HepG2 (cell line): ENCODE results near the gene BET1L. TPM values are rescaled to one million over a fixed set of nuclear protein-coding genes. Genes with fewer than 3 reads are reported as not detected.

ENCODE experiments used
- AGO2 ChIP-seq: fragments of 200-400 bp; formaldehyde crosslinking; optimal IDR thresholded peaks from 2 replicates; pipeline ENCODE3; 2017; ENCODE audit warnings: mild to moderate bottlenecking, low read depth, low read length, moderate library complexity
- ATF7 ChIP-seq, 2 experiments: fragments of 450-650 bp in 1 of 2; sonication (generic) in 1 of 2; formaldehyde crosslinking in 1 of 2; IDR thresholded peaks; 2 replicates each; pipeline versions ENCODE4 v1.4.0 to v1.6.1; 2016 to 2020; ENCODE audit warnings: antibody characterized with exemption in 1 of 2, mild to moderate bottlenecking in 1 of 2, missing genetic modification reagents in 1 of 2
- ATRX ChIP-seq: sonication (generic); formaldehyde crosslinking; IDR thresholded peaks from 2 replicates; pipeline ENCODE4 v1.4.0; 2020; ENCODE audit warnings: missing genetic modification reagents, borderline replicate concordance
- CENPT ChIP-seq: sonication (generic); formaldehyde crosslinking; IDR thresholded peaks from 2 replicates; pipeline ENCODE4 v1.8.0; 2022; ENCODE audit warnings: low read depth, mild to moderate bottlenecking, moderate library complexity, missing genetic modification reagents
- CREB3 ChIP-seq: sonication (generic); formaldehyde crosslinking; IDR thresholded peaks from 2 replicates; pipeline ENCODE4 v1.5.0; 2020; ENCODE audit warnings: missing genetic modification reagents
- GPN1 ChIP-seq: sonication (generic); formaldehyde crosslinking; IDR thresholded peaks from 2 replicates; pipeline ENCODE4 v1.5.1; 2020; ENCODE audit warnings: missing genetic modification reagents, borderline replicate concordance
- GZF1 ChIP-seq: sonication (generic); formaldehyde crosslinking; IDR thresholded peaks from 2 replicates; pipeline ENCODE4 v1.5.1; 2020; ENCODE audit warnings: mild to moderate bottlenecking, missing genetic modification reagents
- KAT8 ChIP-seq: IDR thresholded peaks from 2 replicates; pipeline ENCODE4 v1.6.1; 2016; ENCODE audit warnings: missing genetic modification reagents, missing compliant biosample characterization
- KDM4B ChIP-seq: sonication (generic); formaldehyde crosslinking; IDR thresholded peaks from 2 replicates; pipeline ENCODE4 v1.4.0; 2020; ENCODE audit warnings: missing genetic modification reagents
- KLF6 ChIP-seq: IDR thresholded peaks from 2 replicates; pipeline ENCODE4 v1.8.0; 2016; ENCODE audit warnings: missing biosample characterization, missing genetic modification reagents
- MED13 ChIP-seq: sonication (generic); formaldehyde crosslinking; IDR thresholded peaks from 2 replicates; pipeline ENCODE4 v1.5.0; 2020; ENCODE audit warnings: missing genetic modification reagents
- POGZ ChIP-seq: sonication (generic); formaldehyde crosslinking; IDR thresholded peaks from 2 replicates; pipeline ENCODE4 v1.4.0; 2020; ENCODE audit warnings: mild to moderate bottlenecking, missing genetic modification reagents
- SSRP1 ChIP-seq: IDR thresholded peaks from 2 replicates; pipeline ENCODE4 v1.6.1; 2016; ENCODE audit warnings: control low read depth
- TCF12 ChIP-seq, 2 experiments: fragments of 450-650 bp in 1 of 2; sonication (generic) in 1 of 2; formaldehyde crosslinking in 1 of 2; IDR thresholded peaks; 2 replicates each; pipeline versions ENCODE4 v1.6.1 to v1.8.0; 2017 to 2022; ENCODE audit warnings: antibody characterized with exemption in 1 of 2, mild to moderate bottlenecking in 1 of 2, missing genetic modification reagents in 1 of 2, moderate library complexity in 1 of 2
- ZBTB38 ChIP-seq: sonication (generic); formaldehyde crosslinking; IDR thresholded peaks from 2 replicates; pipeline ENCODE4 v1.5.1; 2020; ENCODE audit warnings: mild to moderate bottlenecking, missing genetic modification reagents
- ZKSCAN8 ChIP-seq: IDR thresholded peaks from 2 replicates; pipeline ENCODE4 v1.6.1; 2016; ENCODE audit warnings: borderline replicate concordance, missing genetic modification reagents, missing compliant biosample characterization
- ZNF274 ChIP-seq: sonication (generic); formaldehyde crosslinking; IDR thresholded peaks from 2 replicates; pipeline ENCODE4 v1.5.1; 2020; ENCODE audit warnings: mild to moderate bottlenecking, missing genetic modification reagents
- ZNF569 ChIP-seq: sonication (generic); formaldehyde crosslinking; IDR thresholded peaks from 2 replicates; pipeline ENCODE4 v1.5.0; 2020; ENCODE audit warnings: mild to moderate bottlenecking, missing genetic modification reagents, moderate library complexity, borderline replicate concordance
- ZNF687 ChIP-seq: sonication (generic); formaldehyde crosslinking; IDR thresholded peaks from 2 replicates; pipeline ENCODE4 v1.5.1; 2020; ENCODE audit warnings: mild to moderate bottlenecking, missing genetic modification reagents, moderate library complexity
- ZNF710 ChIP-seq: sonication (generic); formaldehyde crosslinking; IDR thresholded peaks from 2 replicates; pipeline ENCODE4 v1.5.0; 2020; ENCODE audit warnings: mild to moderate bottlenecking, missing genetic modification reagents, borderline replicate concordance
- ZNF766 ChIP-seq: sonication (generic); formaldehyde crosslinking; IDR thresholded peaks from 2 replicates; pipeline ENCODE4 v1.5.0; 2020; ENCODE audit warnings: missing genetic modification reagents, borderline replicate concordance
- ZNF776 ChIP-seq: sonication (generic); formaldehyde crosslinking; IDR thresholded peaks from 2 replicates; pipeline ENCODE4 v1.4.0; 2020; ENCODE audit warnings: mild to moderate bottlenecking, missing genetic modification reagents
- ZNF883 ChIP-seq: sonication (generic); formaldehyde crosslinking; IDR thresholded peaks from 2 replicates; pipeline ENCODE4 v1.5.1; 2020; ENCODE audit warnings: mild to moderate bottlenecking, missing genetic modification reagents; ENCODE audit errors: not compliant biosample characterization
- polyA plus RNA-seq, 8 experiments: library from polyadenylated mRNA; depleted of rRNA in 3 of 8; stranded (reverse) in 7 of 8; unstranded in 1 of 8; fragments of >200 nt; fragmentation: Illumina TruSeq in 4 of 8; extraction: Trizol in 4 of 8; gene quantifications; 2 replicates each; pipeline versions ENCODE4 v1.2.1 to v1.2.3, GENCODE V29; 2011 to 2016; ENCODE audit warnings: low read depth in 4 of 8, missing spikeins in 1 of 8, mixed read lengths in 1 of 8; ENCODE audit not compliant: insufficient read depth in 1 of 8
- total RNA-seq, 5 experiments: library from RNA; depleted of rRNA; stranded (reverse); fragments of >200 nt; fragmentation: Illumina TruSeq; extraction: Trizol; gene quantifications; 2 replicates each; pipeline ENCODE4 v1.2.3, GENCODE V29; 2016; ENCODE audit warnings: low read depth in 1 of 5

The BET1L gene
- total and polyA plus RNA-seq, 2 of the 13 experiments (the other 11 are each of a cell fraction or from before 2014, with no cell fraction given), result 26.2 to 59.6 TPM

DNA sequence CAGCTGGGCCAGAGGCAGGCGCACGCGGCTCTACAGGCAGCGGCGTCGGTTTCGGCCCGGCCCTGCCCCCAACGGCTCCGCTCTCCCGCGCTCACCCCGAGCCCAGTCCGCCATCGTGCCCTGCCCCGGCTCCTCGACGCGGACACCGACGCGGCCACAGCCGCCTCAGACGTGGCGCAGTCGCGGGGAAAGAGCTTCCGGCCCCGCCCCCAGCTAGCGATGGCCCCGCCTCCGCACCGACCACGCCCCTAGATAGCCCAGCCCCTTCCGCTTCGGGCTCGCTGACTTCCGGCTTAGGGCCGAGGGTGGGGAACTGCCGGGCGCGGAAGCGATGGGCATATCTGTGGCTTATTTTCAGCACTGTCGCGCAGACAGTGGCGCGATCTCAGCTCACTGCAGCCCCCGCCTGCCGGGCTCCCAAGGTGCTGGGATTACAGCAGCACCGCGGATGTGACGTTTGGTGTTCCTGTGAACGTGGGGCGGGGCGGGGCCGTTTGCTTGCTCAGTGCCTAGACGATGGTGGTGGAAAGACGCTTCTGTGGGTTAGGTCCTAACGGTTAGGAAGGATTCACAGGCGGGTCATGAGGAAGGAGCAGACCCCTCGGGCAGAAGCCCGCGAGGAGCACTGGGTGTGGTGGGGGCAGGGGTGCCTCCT is at the start of gene BET1L, which contains the start of gene RIC8A (continued):
- no peak; the same call in 1 of the 2 replicates for TF ChIP-seq ZNF710 (CRISPR knock-in tag)
- TF ChIP-seq CENPT (CRISPR knock-in tag), result 0 out of 2 replicates have a peak, but pooled peaks have one; percentile 58
- TF ChIP-seq ZNF883 (CRISPR knock-in tag), result peak; percentile 77
- TF ChIP-seq POGZ (CRISPR knock-in tag), result peak; percentile 59; the same call in 1 of the 2 replicates
- TF ChIP-seq ZNF687, result peak; percentile 89
- TF ChIP-seq AGO2, result peak; percentile 32
- TF ChIP-seq KLF6, result peak; percentile 75; the same call in 1 of the 2 replicates
- peak; percentile 33; the same call in 1 of the 2 replicates for TF ChIP-seq ZNF766 (CRISPR knock-in tag)
- no peak for TF ChIP-seq GPN1 (CRISPR knock-in tag)
- TF ChIP-seq ZBTB38, result peak; percentile 87
- no peak for TF ChIP-seq SSRP1 (CRISPR knock-in tag)
- 0 out of 2 replicates have a peak, but pooled peaks have one; percentile 52 for TF ChIP-seq ZNF274 (CRISPR knock-in tag)
- peak; percentile 94 for TF ChIP-seq ZNF776
- TF ChIP-seq ZKSCAN8, result peak; percentile 30; the same call in 1 of the 2 replicates
- peak; percentile 25; the same call in 1 of the 2 replicates for TF ChIP-seq MED13 (CRISPR knock-in tag)
- TF ChIP-seq ATRX (CRISPR knock-in tag), result no peak
- TF ChIP-seq ATF7 (IDR thresholded peaks at IDR 0.05), result no peak
- 0 out of 2 replicates have a peak, but pooled peaks have one; percentile 11 for TF ChIP-seq ATF7 (CRISPR knock-in tag; IDR thresholded peaks at IDR 0.05)
- peak; percentile 66 for TF ChIP-seq KDM4B (CRISPR knock-in tag)
- 0 out of 2 replicates have a peak, but pooled peaks have one; percentile 69 for TF ChIP-seq GZF1
- no peak for TF ChIP-seq ZNF569 (CRISPR knock-in tag)
- TF ChIP-seq TCF12 (IDR thresholded peaks at IDR 0.05), result no peak
- TF ChIP-seq TCF12 (CRISPR knock-in tag; IDR thresholded peaks at IDR 0.05), result peak; percentile 89
- peak; percentile 93 for TF ChIP-seq KAT8
- TF ChIP-seq CREB3, result 0 out of 2 replicates have a peak, but pooled peaks have one; percentile 35
